ENCODE data around the gene GIMAP1.
"Not testable (repeated sequence)": the region's sequence is repeated elsewhere in the genome, so short reads cannot be mapped to it uniquely, and the experiment has no call there.

GIMAP1 gene

DNA sequence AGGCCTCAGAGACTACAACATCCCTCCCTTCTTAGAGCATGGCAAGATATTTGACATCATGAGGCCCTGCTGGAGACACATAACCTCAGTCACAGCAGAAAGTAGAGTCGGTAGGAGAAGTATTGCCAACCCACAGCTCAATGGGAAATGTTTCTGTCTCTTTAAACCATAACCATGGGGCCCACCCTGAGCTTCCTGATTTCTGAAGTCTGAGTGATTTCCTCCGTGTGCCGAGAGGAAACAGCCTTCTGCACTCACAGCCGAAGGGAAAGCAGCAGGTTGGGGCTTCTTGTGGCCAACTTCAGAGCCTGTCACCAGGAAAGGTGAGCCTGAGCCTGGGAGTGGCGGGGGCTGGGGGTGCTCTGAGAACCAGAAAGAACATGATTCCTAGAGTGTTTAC, at the start of gene GIMAP1:
Gene GIMAP1 (plus strand): TSS at position 246 of the 400 bp plus-strand sequence. CDS start 2,435 bp downstream, outside the sequence.
- Histone ChIP-seq H3K9me3 (ENCODE audit: control insufficient read depth in 1 of 2, low read length in 2 of 2) (peaks cover 0 to 3% of the 10 kb centered on the region in 2 donors), H3K27ac (ENCODE audit: low read length) (peak within 1 kb of the TSS; percentile 77), H3K27me3 (ENCODE audit: low read depth, low read length) (no peaks in the 10 kb centered on the region), H3K36me3 (ENCODE audit: control insufficient read depth in 1 of 2, insufficient read depth in 2 of 2, low read length in 2 of 2) (peaks cover 0 to 9% of the 10 kb centered on the region in 2 donors), H3K4me1 (ENCODE audit: control insufficient read depth in 1 of 2, insufficient read depth in 2 of 2, low read length in 2 of 2) (peaks cover 0 to 4% of the 10 kb centered on the region in 2 donors), H3K4me3 (ENCODE audit: low read depth in 1 of 2, low read length in 2 of 2) (peak within 1 kb of the TSS; percentile 42 to 59)

DNA sequence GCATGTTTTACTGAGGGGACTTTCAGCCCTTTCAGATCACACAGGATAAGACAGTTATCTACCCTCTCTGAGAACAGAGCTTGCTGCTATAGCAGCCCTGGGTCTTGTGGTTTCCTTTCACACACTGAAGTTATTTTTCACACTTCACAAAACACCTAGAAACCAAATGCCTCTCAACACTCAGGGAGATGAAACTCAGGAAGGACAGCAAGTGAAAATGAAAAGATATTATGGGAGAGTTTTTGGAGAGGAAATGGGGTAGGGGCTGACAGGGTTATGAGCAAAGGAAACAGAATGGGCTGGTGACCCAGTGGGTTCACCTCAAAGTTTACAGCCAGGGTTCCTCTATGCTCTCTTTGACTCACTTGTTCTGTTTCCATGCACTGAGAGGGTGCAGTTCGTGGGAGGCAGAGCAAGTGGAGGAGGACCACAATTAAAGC, 47.9 kb upstream of the GIMAP1 start:
- no peak overlapping the region for H3K27ac ChIP-seq (ENCODE audit: low read length)
- no peak overlapping the region for H3K4me3 ChIP-seq (ENCODE audit: low read depth in 1 of 2, low read length in 2 of 2)
- no peaks in the 10 kb centered on the region for H3K27me3 ChIP-seq (ENCODE audit: low read depth, low read length)
- H3K4me1 ChIP-seq (ENCODE audit: control insufficient read depth in 1 of 2, insufficient read depth in 2 of 2, low read length in 2 of 2), result no peaks in the 10 kb centered on the region
- H3K9me3 ChIP-seq (ENCODE audit: control insufficient read depth in 1 of 2, low read length in 2 of 2), result no peaks in the 10 kb centered on the region
- no peaks in the 10 kb centered on the region for H3K36me3 ChIP-seq (ENCODE audit: control insufficient read depth in 1 of 2, insufficient read depth in 2 of 2, low read length in 2 of 2)

- Histone ChIP-seq H3K9me3 (ENCODE audit: control insufficient read depth in 1 of 2, low read length in 2 of 2) (no peaks in the 10 kb centered on the region), H3K27ac (ENCODE audit: low read length) (no peak overlapping the region), H3K36me3 (ENCODE audit: control insufficient read depth in 1 of 2, insufficient read depth in 2 of 2, low read length in 2 of 2) (no peaks in the 10 kb centered on the region), H3K4me3 (ENCODE audit: low read depth in 1 of 2, low read length in 2 of 2) (no peak overlapping the region), H3K27me3 (ENCODE audit: low read depth, low read length) (no peaks in the 10 kb centered on the region), H3K4me1 (ENCODE audit: control insufficient read depth in 1 of 2, insufficient read depth in 2 of 2, low read length in 2 of 2) (no peaks in the 10 kb centered on the region)
Measured at GRCh38 chr7:150668977-150669376, 47.4 kb upstream of the GIMAP1 start.

- H3K4me3 ChIP-seq (ENCODE audit: low read depth in 1 of 2, low read length in 2 of 2); H3K27ac ChIP-seq (ENCODE audit: low read length); H3K4me1 ChIP-seq (ENCODE audit: control insufficient read depth in 1 of 2, insufficient read depth in 2 of 2, low read length in 2 of 2); H3K27me3 ChIP-seq (ENCODE audit: low read depth, low read length); H3K9me3 ChIP-seq (ENCODE audit: control insufficient read depth in 1 of 2, low read length in 2 of 2); H3K36me3 ChIP-seq (ENCODE audit: control insufficient read depth in 1 of 2, insufficient read depth in 2 of 2, low read length in 2 of 2): not testable (repeated sequence)
Measured at GRCh38 chr7:150671798-150672585, 44.4 kb upstream of the GIMAP1 start.

GRCh38 chr7:150675714-150676113, 40.7 kb upstream of the GIMAP1 start:
- no peak overlapping the region for H3K27ac ChIP-seq (ENCODE audit: low read length)
- H3K9me3 ChIP-seq (ENCODE audit: control insufficient read depth in 1 of 2, low read length in 2 of 2), result no peaks in the 10 kb centered on the region
- peaks cover 0 to 5% of the 10 kb centered on the region in 2 donors for H3K4me1 ChIP-seq (ENCODE audit: control insufficient read depth in 1 of 2, insufficient read depth in 2 of 2, low read length in 2 of 2)
- H3K36me3 ChIP-seq (ENCODE audit: control insufficient read depth in 1 of 2, insufficient read depth in 2 of 2, low read length in 2 of 2), result no peaks in the 10 kb centered on the region
- no peak overlapping the region for H3K4me3 ChIP-seq (ENCODE audit: low read depth in 1 of 2, low read length in 2 of 2)
- no peaks in the 10 kb centered on the region for H3K27me3 ChIP-seq (ENCODE audit: low read depth, low read length)

GRCh38 chr7:150676276-150676675, 40.1 kb upstream of the GIMAP1 start:
- H3K9me3 ChIP-seq (ENCODE audit: control insufficient read depth in 1 of 2, low read length in 2 of 2); H3K36me3 ChIP-seq (ENCODE audit: control insufficient read depth in 1 of 2, insufficient read depth in 2 of 2, low read length in 2 of 2); H3K27ac ChIP-seq (ENCODE audit: low read length); H3K4me3 ChIP-seq (ENCODE audit: low read depth in 1 of 2, low read length in 2 of 2); H3K27me3 ChIP-seq (ENCODE audit: low read depth, low read length); H3K4me1 ChIP-seq (ENCODE audit: control insufficient read depth in 1 of 2, insufficient read depth in 2 of 2, low read length in 2 of 2): not testable (repeated sequence)

DNA sequence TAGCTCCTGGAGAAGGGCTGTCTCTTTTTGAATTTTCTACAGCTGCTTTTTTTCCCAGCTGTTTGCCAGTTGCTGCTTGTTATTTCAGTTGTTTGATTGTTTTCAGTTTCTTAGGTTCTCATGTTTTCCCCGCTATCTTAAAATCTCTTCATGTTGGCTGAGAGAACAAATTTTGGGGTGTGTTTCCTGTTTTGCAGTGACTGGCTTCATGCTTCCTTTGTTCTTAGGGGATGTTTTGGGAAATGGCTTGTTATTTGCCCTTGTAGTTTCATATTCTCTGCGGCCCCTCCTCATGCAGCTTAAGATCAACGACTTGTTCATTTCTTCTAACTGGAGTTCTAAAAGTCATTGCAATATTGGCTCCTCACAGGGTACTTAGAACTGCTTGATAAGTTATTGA, 39.6 kb upstream of the GIMAP1 start:
- H3K36me3 ChIP-seq (ENCODE audit: control insufficient read depth in 1 of 2, insufficient read depth in 2 of 2, low read length in 2 of 2); H3K4me3 ChIP-seq (ENCODE audit: low read depth in 1 of 2, low read length in 2 of 2); H3K9me3 ChIP-seq (ENCODE audit: control insufficient read depth in 1 of 2, low read length in 2 of 2); H3K4me1 ChIP-seq (ENCODE audit: control insufficient read depth in 1 of 2, insufficient read depth in 2 of 2, low read length in 2 of 2); H3K27me3 ChIP-seq (ENCODE audit: low read depth, low read length); H3K27ac ChIP-seq (ENCODE audit: low read length): not testable (repeated sequence)

GRCh38 chr7:150678601-150679000, 37.8 kb upstream of the GIMAP1 start:
- H3K36me3 ChIP-seq (ENCODE audit: control insufficient read depth in 1 of 2, insufficient read depth in 2 of 2, low read length in 2 of 2); H3K9me3 ChIP-seq (ENCODE audit: control insufficient read depth in 1 of 2, low read length in 2 of 2); H3K4me3 ChIP-seq (ENCODE audit: low read depth in 1 of 2, low read length in 2 of 2); H3K27me3 ChIP-seq (ENCODE audit: low read depth, low read length); H3K4me1 ChIP-seq (ENCODE audit: control insufficient read depth in 1 of 2, insufficient read depth in 2 of 2, low read length in 2 of 2); H3K27ac ChIP-seq (ENCODE audit: low read length): not testable (repeated sequence)

DNA sequence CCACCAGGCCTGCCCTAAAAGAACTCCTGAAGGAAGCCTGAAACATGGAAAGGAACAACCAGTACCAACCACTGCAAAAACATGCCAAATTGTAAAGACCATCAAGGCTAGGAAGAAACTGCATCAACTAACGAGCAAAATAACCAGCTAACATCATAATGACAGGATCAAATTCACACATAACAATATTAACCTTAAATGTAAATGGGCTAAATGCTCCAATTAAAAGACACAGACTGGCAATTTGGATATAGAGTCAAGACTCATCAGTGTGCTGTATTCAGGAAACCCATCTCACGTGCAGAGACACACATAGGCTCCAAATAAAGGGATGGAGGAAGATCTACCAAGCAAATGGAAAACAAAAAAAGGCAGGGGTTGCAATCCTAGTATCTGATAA, 36.0 kb upstream of the GIMAP1 start:
- not testable (repeated sequence) for H3K27me3 ChIP-seq (ENCODE audit: low read depth, low read length); H3K4me3 ChIP-seq (ENCODE audit: low read depth in 1 of 2, low read length in 2 of 2); H3K27ac ChIP-seq (ENCODE audit: low read length); H3K4me1 ChIP-seq (ENCODE audit: control insufficient read depth in 1 of 2, insufficient read depth in 2 of 2, low read length in 2 of 2); H3K36me3 ChIP-seq (ENCODE audit: control insufficient read depth in 1 of 2, insufficient read depth in 2 of 2, low read length in 2 of 2); H3K9me3 ChIP-seq (ENCODE audit: control insufficient read depth in 1 of 2, low read length in 2 of 2)

DNA sequence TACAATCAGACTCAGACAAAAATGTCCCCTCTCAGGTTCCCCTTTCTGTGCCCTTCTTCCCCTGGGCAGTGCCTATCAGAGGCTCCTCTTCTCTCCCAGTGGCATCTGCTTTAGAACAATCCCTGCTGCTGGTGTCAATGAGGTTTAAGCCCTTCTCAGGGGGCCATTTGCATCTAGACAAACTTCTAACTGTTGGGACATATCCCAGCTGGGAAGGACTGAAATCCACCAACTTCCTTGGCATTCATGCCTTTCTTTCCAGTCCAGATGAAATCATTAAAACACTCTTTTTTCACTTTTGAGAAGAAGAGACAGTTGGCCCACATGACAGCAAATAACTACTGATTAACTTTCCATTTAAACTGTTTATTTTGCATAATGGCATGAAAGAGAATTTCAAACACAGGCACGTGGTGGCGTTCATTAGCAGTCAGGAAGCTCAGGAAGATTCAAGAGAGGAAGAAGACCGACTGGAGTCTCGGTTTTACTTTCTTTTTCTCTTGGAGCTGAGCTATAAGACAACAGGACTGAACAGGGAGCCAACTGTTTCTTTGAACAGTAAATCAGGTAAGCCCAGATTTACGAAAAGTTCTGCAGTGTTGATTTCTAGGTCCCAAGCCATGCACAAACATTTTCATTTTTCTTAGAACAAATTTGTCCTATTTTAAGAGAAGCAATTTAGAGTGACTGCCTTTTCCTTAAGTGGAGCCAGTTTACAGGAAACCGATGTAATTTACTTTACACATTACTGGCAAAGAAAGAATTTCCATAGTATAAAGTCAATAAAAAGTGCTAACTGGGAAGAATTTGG, 31.0 kb upstream of the GIMAP1 start, which contains the start of gene GIMAP2:
Gene GIMAP2 (plus strand): TSS at position 488 of the 811 bp plus-strand sequence. CDS start 1,354 bp downstream, outside the sequence.
- peak within 1 kb of the TSS; percentile 60 to 75 for H3K4me3 ChIP-seq (ENCODE audit: low read depth in 1 of 2, low read length in 2 of 2)
- H3K4me1 ChIP-seq (ENCODE audit: control insufficient read depth in 1 of 2, insufficient read depth in 2 of 2, low read length in 2 of 2), result peaks cover 0 to 5% of the 10 kb centered on the region in 2 donors
- H3K9me3 ChIP-seq (ENCODE audit: control insufficient read depth in 1 of 2, low read length in 2 of 2), result no peaks in the 10 kb centered on the region
- H3K27ac ChIP-seq (ENCODE audit: low read length), result peak within 1 kb of the TSS; percentile 97
- no peaks in the 10 kb centered on the region for H3K27me3 ChIP-seq (ENCODE audit: low read depth, low read length)
- H3K36me3 ChIP-seq (ENCODE audit: control insufficient read depth in 1 of 2, insufficient read depth in 2 of 2, low read length in 2 of 2), result peaks cover 6% of the 10 kb centered on the region in 2 donors

DNA sequence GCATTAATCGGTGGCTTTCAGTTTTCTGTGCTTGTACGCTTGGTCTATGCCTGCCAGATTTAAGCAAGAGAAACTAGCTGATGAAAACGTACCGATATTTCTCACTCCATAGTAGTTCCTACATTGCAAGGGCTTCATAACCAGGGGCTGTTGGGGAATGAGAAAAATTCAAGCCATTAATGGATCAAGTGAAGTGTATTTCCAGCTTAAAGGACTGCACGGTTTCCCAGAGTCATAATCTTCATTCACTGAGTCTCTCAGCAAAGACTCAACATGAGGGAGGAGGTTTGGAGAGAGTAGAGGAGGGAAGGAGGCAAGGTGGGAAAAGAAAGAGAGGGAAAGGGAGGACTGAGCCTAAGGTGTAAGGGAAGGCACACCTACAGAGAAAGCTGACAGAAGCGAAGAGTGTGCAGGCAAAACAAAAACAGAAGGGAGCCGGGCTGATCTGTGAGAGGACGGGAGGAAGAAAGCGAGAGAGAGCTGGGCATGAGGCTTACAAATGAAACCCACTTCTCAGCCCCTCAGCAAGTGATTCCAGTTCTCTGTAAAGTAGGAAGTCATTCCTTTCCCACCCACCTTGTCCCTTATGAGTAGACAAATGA, 30.3 kb upstream of the GIMAP1 start:
- peaks cover 6 to 13% of the 10 kb centered on the region in 2 donors for H3K36me3 ChIP-seq (ENCODE audit: control insufficient read depth in 1 of 2, insufficient read depth in 2 of 2, low read length in 2 of 2)
- peak overlapping the region; percentile 60 to 75 for H3K4me3 ChIP-seq (ENCODE audit: low read depth in 1 of 2, low read length in 2 of 2)
- no peaks in the 10 kb centered on the region for H3K9me3 ChIP-seq (ENCODE audit: control insufficient read depth in 1 of 2, low read length in 2 of 2)
- H3K27ac ChIP-seq (ENCODE audit: low read length), result peak overlapping the region; percentile 97
- H3K4me1 ChIP-seq (ENCODE audit: control insufficient read depth in 1 of 2, insufficient read depth in 2 of 2, low read length in 2 of 2), result peaks cover 0 to 5% of the 10 kb centered on the region in 2 donors
- no peaks in the 10 kb centered on the region for H3K27me3 ChIP-seq (ENCODE audit: low read depth, low read length)
